Aorta (tissue), 5 donors: Measurements from ENCODE around the gene FLACC1. TPM values are rescaled to one million over a fixed set of nuclear protein-coding genes. Genes with fewer than 3 reads are reported as not detected.

Source experiments
- ATAC-seq: fragments of 200-7000 bp; cut with Tn5 transposase; one replicate; pipeline ENCODE4 v1.9.1; 2022; ENCODE audit warnings: moderate library complexity; ENCODE audit not compliant: low FRiP score
- DNase-seq, 2 donors: peaks; one replicate each; pipeline ENCODE4 v3.0.0-alpha.2; 2020
- H3K27ac ChIP-seq, 2 donors: one replicate each; pipeline ENCODE4 v1.5.1; 2013; ENCODE audit warnings: low read length in 2 of 2, mild to moderate bottlenecking in 2 of 2, moderate library complexity in 2 of 2, control low read depth in 1 of 2, inconsistent platforms in 1 of 2, low read depth in 1 of 2
- H3K27me3 ChIP-seq, 2 donors: one replicate each; pipeline ENCODE4 v1.6.1; 2013; ENCODE audit warnings: control low read depth in 1 of 2, low read length in 1 of 2, mild to moderate bottlenecking in 1 of 2, moderate library complexity in 1 of 2; ENCODE audit not compliant: insufficient read depth in 2 of 2, control insufficient read depth in 1 of 2
- H3K36me3 ChIP-seq, 2 donors: one replicate each; pipeline ENCODE4 v1.6.1; 2013; ENCODE audit warnings: control low read depth in 1 of 2, low read length in 1 of 2, mild to moderate bottlenecking in 1 of 2; ENCODE audit not compliant: insufficient read depth in 2 of 2, control insufficient read depth in 1 of 2
- H3K4me1 ChIP-seq, 2 donors: one replicate each; pipeline ENCODE4 v1.6.1; 2013; ENCODE audit warnings: low read length in 2 of 2, control low read depth in 1 of 2, mild to moderate bottlenecking in 1 of 2, moderate library complexity in 1 of 2; ENCODE audit not compliant: insufficient read depth in 2 of 2, control insufficient read depth in 1 of 2
- H3K4me3 ChIP-seq, 2 donors: one replicate each; pipeline ENCODE4 v1.5.1; 2013; ENCODE audit warnings: low read length in 2 of 2, control low read depth in 1 of 2, mild to moderate bottlenecking in 1 of 2
- H3K9me3 ChIP-seq: one replicate; pipeline ENCODE4 v1.6.1; 2013; ENCODE audit warnings: mild to moderate bottlenecking, low read length; ENCODE audit not compliant: control insufficient read depth
- WGBS, 2 donors: extraction: QIAGEN DNeasy Blood & Tissue Kit; methylation state at CpG; one replicate each; pipeline ENCODE4 v1.1.7; 2013; 5-methylcytosine and 5-hydroxymethylcytosine counted together
- intact Hi-C, 2 donors: fragments of 100-400 bp; cut with DNase I; formaldehyde crosslinking; loops; one replicate each; pipeline versions ENCODE4 v1.14.2 to v1.15.0; 2022
- polyA plus RNA-seq, 2 donors: library from polyadenylated mRNA; stranded (reverse); fragments of 200-250 nt; gene quantifications; one replicate each; pipeline ENCODE4 v1.2.3, GENCODE V29; 2013
- total RNA-seq, 2 donors: library from RNA; stranded (reverse); fragmentation: NEBNext Ultra II Directional; extraction: Animal tissue kit (Norgen Biotek cat#: 25700); gene quantifications; one replicate each; pipeline ENCODE4 v1.2.1, GENCODE V29; 2021
- donor health status: healthy with polysubstance abuse.
- donor health status: Bipolar disorder and iron deficiency.
- donor health status: DM: no; HTN: no; CAD: no.
- donor health status: DM: no; HTN: no; CAD: no.
- donor health status: DM: yes; HTN: yes; CAD: no.

Gene FLACC1
- total and polyA plus RNA-seq, 4 donors, result 0.75 to 6.7 (median 4.3) TPM

- Histone ChIP-seq H3K36me3 (peaks cover 0 to 4% of the 10 kb centered on the region in 2 donors), H3K4me1 (no peaks in the 10 kb centered on the region), H3K27me3 (no peaks in the 10 kb centered on the region), H3K27ac (no peak overlapping the region), H3K4me3 (no peak overlapping the region), H3K9me3 (no peaks in the 10 kb centered on the region)
- WGBS, 2 donors, result 91 to 92% methylated on average over 4 of the region's 4 CpGs
- DNase-seq, result no peak
- no peak for ATAC-seq
- intact Hi-C loops, result loop anchor here (5.0 kb wide), 2 partner anchors 123 to 128 kb away; no protein-coding TSS in a partner anchor
Observed at GRCh38 chr2:201360256-201360655, 3.1 kb upstream of the FLACC1 start.

DNA sequence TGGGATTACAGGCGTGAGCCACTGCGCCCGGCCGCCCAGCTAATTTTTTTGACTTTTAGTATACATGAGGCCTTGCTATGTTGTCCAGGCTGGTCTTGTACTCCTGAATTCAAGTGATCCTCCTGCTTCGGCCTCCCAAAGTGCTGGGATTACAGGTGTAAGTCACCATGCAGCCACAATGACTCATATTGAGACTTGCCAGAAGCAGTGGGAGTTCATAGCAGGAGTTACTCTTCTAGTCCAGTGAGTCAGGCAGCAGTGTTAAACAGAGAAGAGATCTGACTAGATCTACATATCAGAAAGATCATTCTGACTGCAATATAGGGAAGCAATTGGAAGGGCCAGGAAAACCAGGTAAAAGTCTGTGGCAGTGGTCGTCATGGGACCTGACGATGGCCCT, 1.5 kb upstream of the FLACC1 start:
- 88 to 97% methylated on average over 7 of the region's 7 CpGs for WGBS, 2 donors

GRCh38 chr2:201353116-201353515, 4.0 kb downstream of the FLACC1 start:
- ATAC-seq (no peak), DNase-seq (no peak)
- Histone ChIP-seq H3K27me3 (no peaks in the 10 kb centered on the region), H3K9me3 (no peaks in the 10 kb centered on the region), H3K4me1 (no peaks in the 10 kb centered on the region), H3K27ac (no peak overlapping the region), H3K4me3 (no peak overlapping the region), H3K36me3 (no peaks in the 10 kb centered on the region)
- WGBS, 2 donors, result 2 to 9% methylated on average over 1 of the region's 1 CpG
- intact Hi-C loops, result no loop called here

More for the DNA sequence above, 1.5 kb upstream of the FLACC1 start:
- H3K9me3 ChIP-seq, result no peaks in the 10 kb centered on the region
- intact Hi-C loops, result no loop called here
- DNase-seq, result no peak
- peaks cover 0 to 4% of the 10 kb centered on the region in 2 donors for H3K36me3 ChIP-seq
- H3K4me1 ChIP-seq, result no peaks in the 10 kb centered on the region
- H3K27ac ChIP-seq, result no peak overlapping the region
- no peak overlapping the region for H3K4me3 ChIP-seq
- no peaks in the 10 kb centered on the region for H3K27me3 ChIP-seq
- no peak for ATAC-seq

DNA sequence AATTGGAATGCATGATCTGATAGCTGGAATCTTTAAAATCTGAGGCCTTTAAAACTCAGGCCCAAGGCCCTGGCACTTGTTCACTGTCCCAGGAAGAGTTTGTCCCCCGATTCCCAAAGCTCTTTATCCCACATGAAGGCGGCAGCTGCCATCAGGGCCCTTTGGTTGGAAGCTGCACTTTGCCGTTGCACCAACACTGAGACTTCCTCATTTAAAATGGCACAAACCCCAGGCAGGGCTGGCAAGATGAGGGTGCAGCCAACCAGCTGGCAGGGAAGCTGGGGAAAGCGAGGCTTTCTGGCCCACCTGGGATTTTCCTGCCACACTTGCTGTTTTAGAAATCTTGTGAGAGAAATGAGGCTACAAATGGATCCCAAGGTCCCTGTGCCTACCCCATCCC, 6.3 kb downstream of the FLACC1 start:
- no peaks in the 10 kb centered on the region for H3K9me3 ChIP-seq
- ATAC-seq (no peak), DNase-seq (no peak)
- no peak overlapping the region for H3K27ac ChIP-seq
- H3K36me3 ChIP-seq, result peaks cover 0 to 2% of the 10 kb centered on the region in 2 donors
- WGBS, 2 donors, result 96% methylated on average over 4 of the region's 4 CpGs
- no peaks in the 10 kb centered on the region for H3K4me1 ChIP-seq
- intact Hi-C loops, result no loop called here
- no peak overlapping the region for H3K4me3 ChIP-seq
- no peaks in the 10 kb centered on the region for H3K27me3 ChIP-seq

DNA sequence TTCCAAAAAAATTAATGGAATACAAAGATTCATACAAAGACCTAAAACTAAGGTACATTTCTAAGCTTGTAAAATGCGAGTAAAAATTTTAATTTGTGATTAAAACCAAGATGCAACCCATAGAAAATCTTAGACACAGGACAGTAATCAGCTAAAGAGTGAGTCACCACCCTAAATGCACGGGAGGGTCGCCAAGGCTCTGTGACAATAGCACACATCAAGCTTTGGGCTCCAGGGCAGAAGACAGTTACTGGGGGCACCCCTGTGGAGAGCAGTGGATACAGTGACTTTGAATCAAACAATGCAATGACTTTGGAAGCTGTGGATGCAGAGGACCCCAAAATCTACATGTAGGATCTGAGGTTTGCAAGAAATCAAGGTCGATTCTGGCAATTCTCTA, 7.5 kb downstream of the FLACC1 start:
- no peak overlapping the region for H3K4me3 ChIP-seq
- H3K27me3 ChIP-seq, result no peaks in the 10 kb centered on the region
- peaks cover 0 to 2% of the 10 kb centered on the region in 2 donors for H3K36me3 ChIP-seq
- WGBS, 2 donors, result 76 to 79% methylated on average over 4 of the region's 4 CpGs
- no peaks in the 10 kb centered on the region for H3K9me3 ChIP-seq
- H3K4me1 ChIP-seq, result no peaks in the 10 kb centered on the region
- H3K27ac ChIP-seq, result no peak overlapping the region
- intact Hi-C loops, result no loop called here
- no peak for DNase-seq
- no peak for ATAC-seq

DNA sequence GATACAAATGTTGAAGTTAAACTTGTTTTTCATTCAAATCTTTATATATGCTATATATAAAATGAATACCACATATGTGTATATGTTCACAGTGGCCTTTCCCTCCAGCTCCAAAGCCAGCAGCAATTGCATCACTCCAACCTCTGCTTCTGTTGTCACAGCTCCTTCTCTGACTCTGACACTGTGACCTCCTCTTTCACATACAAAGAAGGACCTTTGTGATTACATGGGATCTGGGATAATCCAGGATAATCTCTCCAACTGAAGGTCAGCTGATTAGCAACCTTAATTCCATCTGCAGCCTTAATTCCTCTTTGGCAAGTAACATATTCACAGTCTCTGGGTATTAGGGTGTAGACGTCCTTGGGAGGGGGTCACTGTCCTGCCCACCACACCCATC, 8.4 kb downstream of the FLACC1 start:
- Histone ChIP-seq H3K27me3 (no peaks in the 10 kb centered on the region), H3K36me3 (peaks cover 0 to 2% of the 10 kb centered on the region in 2 donors), H3K4me1 (no peaks in the 10 kb centered on the region), H3K4me3 (no peak overlapping the region), H3K27ac (no peak overlapping the region), H3K9me3 (no peaks in the 10 kb centered on the region)
- WGBS, 2 donors, result 74 to 91% methylated on average over 1 of the region's 1 CpG
- DNase-seq, result no peak
- no peak for ATAC-seq
- intact Hi-C loops, result no loop called here

DNA sequence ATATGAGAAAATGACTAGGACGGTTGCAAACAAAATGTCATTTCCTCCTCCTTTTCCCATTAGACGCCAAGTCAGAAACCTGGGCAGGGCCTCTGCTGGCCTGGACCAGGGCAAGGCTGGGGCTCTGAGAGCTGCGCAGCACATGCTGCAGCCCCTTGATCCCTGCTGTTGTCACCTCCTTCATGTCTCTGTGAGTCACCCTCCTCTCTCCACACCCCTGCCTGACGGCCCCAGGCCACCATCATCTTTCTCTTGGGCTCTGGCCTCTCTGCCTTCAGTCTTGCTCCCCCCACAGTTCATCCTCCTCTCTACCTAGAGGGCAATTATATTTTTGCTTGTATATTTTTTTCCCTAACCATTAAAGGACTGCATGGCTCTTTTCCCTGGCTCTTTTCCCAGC, 10.0 kb downstream of the FLACC1 start:
- Histone ChIP-seq H3K27ac (no peak overlapping the region), H3K36me3 (peaks cover 0 to 5% of the 10 kb centered on the region in 2 donors), H3K4me3 (no peak overlapping the region), H3K9me3 (no peaks in the 10 kb centered on the region), H3K27me3 (no peaks in the 10 kb centered on the region), H3K4me1 (no peaks in the 10 kb centered on the region)
- ATAC-seq (no peak), DNase-seq (no peak)
- intact Hi-C loops, result no loop called here
- 90 to 93% methylated on average over 4 of the region's 4 CpGs for WGBS, 2 donors

DNA sequence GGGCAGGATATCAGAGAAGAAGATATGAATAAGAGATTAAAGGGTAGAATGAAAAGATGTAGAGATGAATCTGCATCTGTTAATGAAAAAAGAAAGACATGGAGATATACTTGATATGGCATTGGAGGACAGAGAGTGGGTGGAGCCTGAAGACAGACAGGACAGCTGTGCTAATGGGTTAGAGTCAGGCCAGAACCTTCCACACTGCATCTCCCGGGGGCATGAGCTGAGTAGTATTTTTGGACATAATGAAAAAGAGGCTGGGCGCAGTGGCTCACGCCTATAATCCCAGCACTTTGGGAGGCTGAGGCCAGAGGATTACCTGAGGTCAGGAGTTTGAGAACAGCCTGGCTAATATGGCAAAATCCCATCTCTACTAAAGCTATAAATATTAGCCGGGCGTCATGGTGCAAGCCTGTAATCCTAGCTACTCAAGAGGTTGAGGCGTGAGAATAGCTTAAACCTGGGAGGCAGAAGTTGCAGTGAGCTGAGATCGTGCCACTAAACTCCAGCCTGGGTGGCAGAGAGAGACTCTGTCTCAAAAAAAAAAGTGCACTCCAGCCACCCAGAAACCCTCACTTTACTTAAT, 11.4 kb downstream of the FLACC1 start:
- ATAC-seq (no peak), DNase-seq (no peak)
- peaks cover 0 to 5% of the 10 kb centered on the region in 2 donors for H3K36me3 ChIP-seq
- H3K27ac ChIP-seq, result no peak overlapping the region
- intact Hi-C loops, result no loop called here
- H3K9me3 ChIP-seq, result no peaks in the 10 kb centered on the region
- no peaks in the 10 kb centered on the region for H3K4me1 ChIP-seq
- H3K4me3 ChIP-seq, result no peak overlapping the region
- no peaks in the 10 kb centered on the region for H3K27me3 ChIP-seq
- WGBS, 2 donors, result 86 to 89% methylated on average over 7 of the region's 7 CpGs

DNA sequence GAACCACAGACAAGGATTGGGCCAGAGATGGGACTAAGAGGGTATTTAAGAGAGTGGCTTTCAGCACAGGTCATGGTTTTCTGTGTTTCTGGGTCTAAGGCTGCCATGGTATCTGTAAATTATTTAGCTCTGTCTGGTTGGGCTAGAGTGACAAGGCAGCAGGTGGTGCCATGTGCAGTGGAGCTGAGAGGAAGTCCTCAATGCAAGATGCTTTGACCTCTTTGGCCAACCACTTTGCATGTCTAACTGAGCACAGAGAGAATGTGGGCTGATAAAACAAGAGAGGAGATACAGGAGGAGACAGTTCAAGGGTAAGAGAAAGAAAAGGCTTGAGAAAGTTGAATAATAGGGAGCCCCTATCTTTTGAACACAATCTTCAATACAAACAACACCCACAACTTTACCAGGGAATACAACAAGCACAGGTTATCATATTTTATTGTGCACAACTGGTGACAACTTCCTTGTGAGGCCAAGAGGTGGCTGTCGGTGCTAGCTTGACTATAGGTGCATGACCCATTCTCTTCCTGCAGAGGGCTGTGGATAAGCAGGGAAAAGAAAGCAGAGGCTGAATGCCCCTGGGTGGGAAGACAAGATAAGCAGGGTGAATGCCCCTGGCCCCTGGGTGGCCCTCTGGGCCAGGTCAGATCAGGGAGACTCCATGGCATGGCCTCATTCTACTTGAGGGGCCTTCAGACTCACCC, 12.3 kb downstream of the FLACC1 start:
- Histone ChIP-seq H3K36me3 (peaks cover 0 to 6% of the 10 kb centered on the region in 2 donors), H3K4me1 (no peaks in the 10 kb centered on the region), H3K27ac (no peak overlapping the region), H3K4me3 (no peak overlapping the region), H3K9me3 (no peaks in the 10 kb centered on the region), H3K27me3 (no peaks in the 10 kb centered on the region)
- intact Hi-C loops, result no loop called here
- ATAC-seq (no peak), DNase-seq (no peak)
- WGBS, 2 donors, result 62 to 73% methylated on average over 1 of the region's 1 CpG
